Measurements from ENCODE around the gene ACYP2.

The ACYP2 gene

GRCh38 chr2:54303631-54304030 lies 188.2 kb downstream of the ACYP2 start:
- Histone ChIP-seq H2AFZ (ENCODE audit: low read length) (no peak overlapping the region), H3K4me2 (ENCODE audit: low read depth, low read length, poor library complexity, severe bottlenecking) (no peak overlapping the region), H3K4me3 (ENCODE audit: low read length, poor library complexity, severe bottlenecking) (no peak overlapping the region), H4K20me1 (ENCODE audit: insufficient read depth, low read length, poor library complexity, severe bottlenecking) (no peaks in the 10 kb centered on the region), H3K79me2 (ENCODE audit: insufficient read depth, low read length) (no peaks in the 10 kb centered on the region), H3K36me3 (ENCODE audit: insufficient read depth, low read length) (no peaks in the 10 kb centered on the region), H3K9me3 (ENCODE audit: insufficient read depth, low read depth, low read length) (no peaks in the 10 kb centered on the region), H3K27me3 (ENCODE audit: insufficient read depth, low read length, poor library complexity, severe bottlenecking) (no peaks in the 10 kb centered on the region), H3K9ac (ENCODE audit: low read depth, low read length, poor library complexity, severe bottlenecking) (no peak overlapping the region), H3K4me1 (ENCODE audit: insufficient read depth, low read length, poor library complexity, severe bottlenecking) (no peaks in the 10 kb centered on the region), H3F3A (ENCODE audit: low read depth) (no peaks in the 10 kb centered on the region), H3K9me2 (replicated peaks; ENCODE audit: low read depth, low read length) (no peaks in the 10 kb centered on the region)
- TF ChIP-seq EZH2phosphoT487 (IDR thresholded peaks at IDR 0.05; ENCODE audit: borderline replicate concordance) (no peak), CTCF (conservative IDR thresholded peaks at IDR 0.05; ENCODE audit: low read length) (no peak)

- Histone ChIP-seq H4K20me1 (ENCODE audit: insufficient read depth, low read length, poor library complexity, severe bottlenecking) (no peaks in the 10 kb centered on the region), H3K9me2 (replicated peaks; ENCODE audit: low read depth, low read length) (no peaks in the 10 kb centered on the region), H3K27me3 (ENCODE audit: insufficient read depth, low read length, poor library complexity, severe bottlenecking) (no peaks in the 10 kb centered on the region), H3F3A (ENCODE audit: low read depth) (peaks cover 4% of the 10 kb centered on the region; the same call in 1 of the 2 replicates), H3K4me3 (ENCODE audit: low read length, poor library complexity, severe bottlenecking) (no peak overlapping the region), H3K9me3 (ENCODE audit: insufficient read depth, low read depth, low read length) (no peaks in the 10 kb centered on the region), H3K4me1 (ENCODE audit: insufficient read depth, low read length, poor library complexity, severe bottlenecking) (peaks cover 17% of the 10 kb centered on the region), H3K36me3 (ENCODE audit: insufficient read depth, low read length) (no peaks in the 10 kb centered on the region), H3K9ac (ENCODE audit: low read depth, low read length, poor library complexity, severe bottlenecking) (no peak overlapping the region), H2AFZ (ENCODE audit: low read length) (no peak overlapping the region), H3K4me2 (ENCODE audit: low read depth, low read length, poor library complexity, severe bottlenecking) (no peak overlapping the region), H3K79me2 (ENCODE audit: insufficient read depth, low read length) (no peaks in the 10 kb centered on the region)
- no peak for TF ChIP-seq EZH2phosphoT487 (IDR thresholded peaks at IDR 0.05; ENCODE audit: borderline replicate concordance)
- TF ChIP-seq CTCF (conservative IDR thresholded peaks at IDR 0.05; ENCODE audit: low read length), result no peak
Observed at GRCh38 chr2:54306556-54306955, 191.1 kb downstream of the ACYP2 start.

GRCh38 chr2:54308186-54308585 lies 192.8 kb downstream of the ACYP2 start:
- H3K4me1 ChIP-seq (ENCODE audit: insufficient read depth, low read length, poor library complexity, severe bottlenecking), result peaks cover 19% of the 10 kb centered on the region
- H3K4me3 ChIP-seq (ENCODE audit: low read length, poor library complexity, severe bottlenecking), result no peak overlapping the region
- no peak overlapping the region for H2AFZ ChIP-seq (ENCODE audit: low read length)
- H3K27me3 ChIP-seq (ENCODE audit: insufficient read depth, low read length, poor library complexity, severe bottlenecking), result no peaks in the 10 kb centered on the region
- H3K79me2 ChIP-seq (ENCODE audit: insufficient read depth, low read length), result no peaks in the 10 kb centered on the region
- no peaks in the 10 kb centered on the region for H3K9me2 ChIP-seq (replicated peaks; ENCODE audit: low read depth, low read length)
- H3K36me3 ChIP-seq (ENCODE audit: insufficient read depth, low read length), result no peaks in the 10 kb centered on the region
- H3F3A ChIP-seq (ENCODE audit: low read depth), result peaks cover 4% of the 10 kb centered on the region; the same call in 1 of the 2 replicates
- H3K9ac ChIP-seq (ENCODE audit: low read depth, low read length, poor library complexity, severe bottlenecking), result no peak overlapping the region
- H3K9me3 ChIP-seq (ENCODE audit: insufficient read depth, low read depth, low read length), result no peaks in the 10 kb centered on the region
- H3K4me2 ChIP-seq (ENCODE audit: low read depth, low read length, poor library complexity, severe bottlenecking), result no peak overlapping the region
- TF ChIP-seq CTCF (conservative IDR thresholded peaks at IDR 0.05; ENCODE audit: low read length) (no peak), EZH2phosphoT487 (IDR thresholded peaks at IDR 0.05; ENCODE audit: borderline replicate concordance) (no peak)
- H4K20me1 ChIP-seq (ENCODE audit: insufficient read depth, low read length, poor library complexity, severe bottlenecking), result no peaks in the 10 kb centered on the region
